NCI-H82 (cell line): ENCODE results near the gene APIP.
"Not testable (repeated sequence)": the region's sequence is repeated elsewhere in the genome, so short reads cannot be mapped to it uniquely, and the experiment has no call there.

Source experiments
- DNase-seq: peaks from one replicate; lab custom pipeline; 2025; lab: John Stamatoyannopoulos, UW

APIP gene

DNA sequence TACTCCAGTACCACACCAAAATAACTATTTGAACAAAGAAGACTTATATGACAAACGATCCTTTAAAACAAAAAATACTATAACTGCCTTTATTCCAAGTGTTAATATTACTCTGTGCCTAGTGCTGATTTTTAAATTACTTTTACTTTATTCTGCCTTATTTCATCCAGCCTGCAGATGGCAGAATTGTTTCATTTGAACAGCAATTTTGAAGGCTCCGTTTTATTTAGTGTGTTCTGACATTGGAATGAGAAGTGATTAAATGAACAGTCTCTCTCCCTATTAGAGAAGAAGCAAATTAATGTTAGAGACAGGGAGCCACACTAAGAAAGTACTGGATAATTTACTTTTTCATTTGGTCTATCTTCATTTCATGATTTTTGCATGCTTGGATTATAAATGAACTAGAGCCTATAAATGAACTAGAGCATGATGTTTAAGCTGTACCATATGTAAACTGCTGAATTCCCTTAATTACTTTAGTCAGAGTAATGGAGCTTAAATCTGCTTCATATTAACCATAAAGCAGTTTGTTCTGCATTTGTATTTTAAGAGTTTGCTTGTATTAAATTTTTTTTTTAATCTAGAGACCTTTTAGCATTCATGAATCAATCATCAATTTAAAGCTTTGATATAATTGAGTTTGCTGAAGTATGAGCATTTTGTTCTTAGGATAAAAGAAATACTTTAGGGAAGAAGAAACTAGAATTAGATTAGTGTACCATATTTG, 10.1 kb upstream of the APIP start:
- peak; percentile 60 for DNase-seq

DNA sequence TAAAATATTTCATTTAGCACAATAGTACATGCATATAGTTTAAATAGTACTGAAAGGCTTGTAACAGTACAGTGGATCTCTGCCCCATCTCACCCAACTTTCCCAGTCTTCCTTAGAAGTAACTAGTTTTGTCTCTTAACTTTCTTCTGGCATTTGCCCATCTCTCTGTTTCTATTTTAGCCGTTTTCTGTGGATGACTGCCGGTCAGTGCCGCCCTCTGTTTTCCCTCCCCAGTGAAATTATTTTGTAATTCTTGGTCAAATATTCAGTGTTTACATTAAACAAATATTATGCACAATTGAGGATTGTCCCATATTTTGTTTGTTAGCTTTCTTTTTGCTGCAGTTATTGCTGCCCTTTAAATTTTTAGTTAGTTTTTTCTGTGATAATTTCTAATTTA, 8.5 kb upstream of the APIP start:
- DNase-seq: no peak

DNA sequence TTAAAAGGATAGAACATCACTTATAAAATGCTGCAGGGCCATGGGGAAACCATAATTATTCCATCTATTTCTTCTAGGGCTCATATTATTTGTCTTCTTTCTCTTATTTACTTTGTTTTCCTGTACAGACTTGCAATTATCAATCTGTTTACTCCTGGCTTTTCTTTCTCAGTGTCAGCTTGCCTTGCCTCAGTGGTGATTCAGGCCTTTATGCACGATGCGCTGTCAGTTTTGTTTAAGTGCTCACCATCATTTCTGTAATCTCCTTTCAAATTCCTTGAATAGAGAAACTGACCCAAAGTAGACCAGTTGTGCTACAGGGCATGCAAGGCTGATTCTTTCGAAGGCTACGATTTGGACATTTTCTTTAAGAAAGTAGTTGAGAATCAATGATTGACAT, 5.0 kb upstream of the APIP start:
- DNase-seq: no peak

DNA sequence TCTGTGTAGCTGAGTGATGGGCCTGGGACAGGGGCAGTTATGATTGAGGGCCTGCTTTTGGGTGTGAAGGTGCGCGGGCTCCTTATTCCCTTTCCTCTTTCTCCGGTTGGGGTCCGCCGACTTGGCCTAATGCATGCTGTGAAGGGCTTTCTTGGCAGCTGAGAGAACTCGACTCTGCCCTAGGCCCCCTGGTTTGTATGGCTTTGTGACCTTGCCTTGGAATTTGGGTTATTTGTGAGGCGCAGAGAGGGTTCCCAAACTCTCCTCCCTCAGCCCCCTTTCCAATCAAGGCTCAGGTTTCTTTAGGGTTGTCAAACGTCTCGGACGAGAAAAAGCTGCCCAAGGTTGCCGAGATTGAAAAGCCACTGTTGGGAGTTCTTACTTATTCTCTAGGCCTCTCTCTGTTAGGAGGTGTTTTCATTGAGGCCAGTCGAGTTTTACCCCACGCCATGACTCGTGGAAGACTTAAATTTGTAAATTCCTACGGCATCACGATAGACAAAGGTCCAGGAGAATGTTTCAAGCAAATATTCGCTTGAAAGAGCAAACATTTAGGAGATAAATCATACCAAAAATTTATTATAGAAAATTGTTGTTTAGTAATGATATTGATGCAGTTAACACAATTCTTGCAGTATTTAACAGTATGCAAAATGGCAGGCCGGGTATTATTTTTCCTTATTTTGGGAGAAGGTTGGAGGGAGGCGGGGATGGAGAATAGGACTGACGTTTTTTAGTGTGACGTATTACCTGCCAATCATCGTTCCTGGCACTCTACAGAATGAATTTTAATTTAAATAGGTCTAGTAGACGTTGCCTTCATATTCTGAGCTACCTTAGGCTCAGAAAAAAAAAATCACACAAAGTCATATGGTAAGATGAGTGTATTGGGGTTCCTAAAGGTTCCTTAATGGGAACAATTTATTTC, 928 bp upstream of the APIP start:
- peak; percentile 43 for DNase-seq

DNA sequence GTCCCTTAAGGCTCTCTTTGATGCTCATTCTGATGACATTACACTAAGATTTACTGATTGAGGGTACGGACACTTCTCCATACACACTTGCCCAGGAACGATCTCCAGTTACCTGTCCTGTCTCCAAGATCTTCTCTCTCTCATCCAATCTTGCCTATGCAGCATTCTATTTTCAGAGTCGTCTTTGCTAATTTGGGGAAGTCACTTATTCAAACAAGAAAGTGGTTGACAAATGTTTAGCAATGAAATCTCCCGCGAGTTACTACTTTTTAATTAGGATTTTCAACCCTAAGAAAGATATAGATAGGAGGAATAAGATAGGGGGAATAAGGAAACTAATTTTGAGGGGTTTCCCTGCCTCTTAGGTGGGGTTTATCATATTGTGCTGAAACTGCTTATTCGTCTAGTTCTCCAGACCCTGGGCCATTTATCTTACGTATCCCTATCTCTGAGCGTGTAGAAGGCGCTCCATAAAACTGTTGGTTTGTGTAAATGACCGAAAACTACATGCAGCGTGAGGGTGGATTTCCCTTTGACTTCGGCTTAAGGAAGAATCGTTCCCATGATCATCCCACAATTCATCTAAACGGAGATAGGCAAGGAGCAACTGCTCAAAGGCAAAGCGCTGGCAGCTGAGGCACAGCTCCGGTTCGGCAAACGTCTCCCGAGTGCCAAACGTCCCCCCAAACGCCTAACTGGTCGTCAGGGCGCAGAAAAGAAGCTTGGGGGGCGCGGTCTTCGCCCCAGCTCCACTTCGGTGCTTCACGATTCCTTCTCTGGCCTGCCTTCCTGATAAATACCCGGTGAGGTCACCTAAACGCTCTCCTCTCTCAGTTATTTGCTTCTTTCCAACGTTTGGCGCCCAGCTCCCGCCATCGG, 804 bp downstream of the APIP start:
- DNase-seq: peak; percentile 59

DNA sequence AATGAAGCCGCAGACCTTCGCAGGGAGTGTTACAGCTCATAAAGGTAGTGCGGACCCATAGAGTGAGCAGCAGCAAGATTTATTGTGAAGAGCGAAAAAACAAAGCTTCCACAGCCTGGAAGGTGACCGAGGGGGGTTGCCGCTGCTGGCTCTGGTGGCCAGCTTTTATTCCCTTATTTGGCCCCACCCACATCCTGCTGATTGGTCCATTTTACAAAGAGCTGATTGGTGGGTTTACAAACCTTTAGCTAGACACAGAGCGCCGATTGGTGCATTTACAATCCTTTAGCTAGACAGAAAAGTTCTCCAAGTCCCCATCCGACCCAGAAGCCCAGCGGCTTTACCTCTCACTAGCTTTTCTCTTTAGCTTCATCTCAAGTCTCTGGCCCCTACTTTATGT, 2.6 kb downstream of the APIP start:
- DNase-seq: not testable (repeated sequence)

DNA sequence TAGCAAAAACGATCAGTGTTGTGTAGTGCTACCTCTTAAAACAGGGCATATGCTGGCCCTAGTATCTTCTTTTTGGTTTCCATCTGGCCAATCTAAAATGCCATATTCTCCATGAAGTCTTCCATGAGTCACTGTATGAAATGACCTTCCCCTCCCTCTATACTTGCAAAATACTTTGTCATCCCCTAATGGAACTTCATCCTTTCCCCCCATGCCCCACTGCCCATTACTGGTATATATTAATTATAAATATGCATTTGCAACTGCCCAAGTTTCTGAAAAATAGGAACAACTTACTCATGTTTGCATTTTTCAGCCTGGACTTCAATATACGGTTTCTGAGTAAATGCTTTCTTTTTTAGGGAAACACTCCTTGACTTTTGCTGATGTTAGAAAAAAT, 4.5 kb downstream of the APIP start:
- DNase-seq: no peak

DNA sequence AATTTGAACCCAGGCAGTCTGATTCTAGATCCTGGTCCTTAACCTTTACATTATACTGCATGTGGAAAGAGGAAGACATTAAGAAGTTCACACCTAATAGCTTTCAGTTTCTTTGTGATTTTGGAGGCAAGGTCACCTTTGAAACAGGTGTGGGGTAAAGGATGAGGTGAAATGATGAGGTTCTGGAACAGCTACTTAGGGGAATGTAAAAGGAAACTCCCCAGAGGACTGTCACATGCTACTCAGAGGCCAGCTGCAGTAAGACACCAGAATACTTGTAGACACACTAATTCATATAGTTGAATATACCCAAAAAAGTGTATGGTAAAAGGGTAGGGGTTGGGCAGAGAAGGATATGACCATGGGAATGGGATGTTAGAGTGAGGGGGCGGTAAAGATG, 5.4 kb downstream of the APIP start:
- no peak for DNase-seq

DNA sequence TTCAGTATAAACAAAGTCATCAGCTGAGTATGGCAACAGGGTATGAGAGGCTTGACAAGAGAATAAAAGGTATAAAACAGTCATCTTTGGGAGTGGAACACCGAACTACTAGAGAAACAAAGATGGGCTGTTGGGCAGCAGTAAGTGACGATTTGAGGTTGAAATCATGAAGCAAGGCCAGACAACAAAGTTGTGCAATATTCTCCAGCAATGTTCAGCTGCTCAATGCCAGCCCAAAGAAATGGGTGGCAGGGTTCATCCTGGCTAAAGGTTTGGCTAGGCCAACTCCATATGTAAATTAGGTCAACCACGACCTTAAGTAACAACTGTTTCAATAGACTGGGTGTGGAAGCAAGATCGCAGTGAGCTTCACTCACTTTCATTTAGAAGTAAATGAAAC, 6.2 kb downstream of the APIP start:
- no peak for DNase-seq

DNA sequence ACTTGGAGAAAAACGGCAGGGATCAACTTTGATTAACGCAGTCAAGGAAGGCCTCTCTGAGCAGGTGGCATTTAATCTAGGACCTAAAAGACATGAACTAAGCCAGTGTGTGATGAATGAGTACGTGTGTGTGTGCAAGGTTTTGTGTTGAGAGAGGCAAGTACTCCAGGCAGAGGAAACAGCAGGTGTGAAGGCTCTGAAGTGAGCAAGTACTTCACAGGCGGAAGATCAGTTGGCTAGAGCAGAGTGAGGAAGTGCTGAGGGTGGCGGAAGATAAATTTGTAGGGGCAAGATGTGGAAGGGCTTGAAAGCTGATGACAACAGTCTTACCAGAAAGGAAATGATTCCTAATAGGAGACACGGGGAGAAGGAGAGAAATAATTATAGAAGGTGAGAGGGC, 6.8 kb downstream of the APIP start:
- DNase-seq: no peak

DNA sequence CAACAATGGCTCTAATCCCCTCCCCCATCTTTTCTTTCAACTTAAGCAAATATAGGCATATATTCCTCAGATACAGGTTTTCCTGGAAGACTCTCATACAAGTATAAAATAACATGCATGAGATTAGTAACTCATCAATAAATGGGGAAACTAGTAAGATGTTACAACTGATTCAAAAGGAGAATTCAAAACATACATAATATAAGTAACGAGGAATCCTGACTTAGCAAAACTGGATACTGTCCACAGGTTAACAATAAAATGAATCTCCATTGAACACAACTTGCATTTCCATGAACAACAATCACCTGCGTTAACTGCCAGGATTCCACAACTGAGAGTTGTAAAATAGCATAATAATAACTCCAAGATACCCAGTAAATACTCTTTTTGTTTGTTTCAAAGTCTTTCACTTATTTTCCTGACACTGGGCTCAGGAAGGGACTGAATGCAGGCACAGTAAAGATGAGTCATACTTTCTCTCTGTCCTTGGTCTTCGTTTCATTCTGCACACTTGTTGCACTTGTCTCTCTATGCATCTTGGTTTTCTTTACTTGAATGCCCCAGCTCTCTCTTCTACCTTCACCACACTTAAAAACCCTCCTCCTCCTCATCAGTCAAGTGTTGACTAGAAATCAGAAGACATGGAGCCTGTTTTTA, 8.1 kb downstream of the APIP start:
- DNase-seq: no peak

DNA sequence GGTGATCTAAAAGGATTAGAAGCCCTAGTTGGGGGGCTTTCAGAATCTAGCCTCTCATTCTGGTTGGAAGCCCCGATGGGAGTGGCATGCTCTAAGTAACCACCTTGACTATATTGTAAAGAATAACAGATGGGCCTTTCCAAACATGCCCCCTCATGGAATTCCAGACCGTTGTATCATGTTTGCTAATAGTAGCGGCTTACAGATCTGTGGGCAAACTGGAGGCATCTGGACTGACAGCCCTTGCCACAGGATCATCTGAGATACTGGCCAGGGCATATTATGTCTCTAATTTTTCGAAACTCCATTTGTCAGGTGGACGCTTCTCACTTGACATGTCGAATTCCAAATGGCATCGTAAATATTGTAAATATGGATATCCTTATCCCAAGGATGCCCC, 10.5 kb downstream of the APIP start:
- DNase-seq: peak; percentile 7

DNA sequence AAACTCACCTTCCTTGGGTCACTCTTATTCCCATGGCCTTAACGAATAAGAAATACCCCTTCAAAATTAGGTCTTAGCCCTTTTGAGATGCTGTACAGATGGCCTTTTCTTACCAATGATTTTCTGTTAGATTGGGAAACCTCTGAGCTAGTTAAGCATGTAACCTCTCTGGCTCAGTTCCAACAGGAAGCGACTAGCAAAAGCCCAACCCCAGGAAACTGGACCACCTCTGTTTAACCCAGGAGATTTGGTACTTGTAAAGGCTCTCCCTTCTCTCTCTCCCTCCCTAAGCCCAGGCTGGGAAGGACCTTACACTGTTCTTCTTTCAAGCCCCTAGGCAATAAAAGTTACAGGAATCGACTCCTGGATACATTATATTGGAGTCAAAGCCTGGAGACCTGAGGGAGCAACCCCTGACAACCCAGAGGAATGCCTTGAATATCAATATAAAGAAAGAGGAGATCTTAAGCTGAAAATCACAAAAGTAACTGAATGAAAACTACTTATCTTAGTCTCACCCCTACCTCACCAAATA, 11.7 kb downstream of the APIP start:
- peak; percentile 47 for DNase-seq

DNA sequence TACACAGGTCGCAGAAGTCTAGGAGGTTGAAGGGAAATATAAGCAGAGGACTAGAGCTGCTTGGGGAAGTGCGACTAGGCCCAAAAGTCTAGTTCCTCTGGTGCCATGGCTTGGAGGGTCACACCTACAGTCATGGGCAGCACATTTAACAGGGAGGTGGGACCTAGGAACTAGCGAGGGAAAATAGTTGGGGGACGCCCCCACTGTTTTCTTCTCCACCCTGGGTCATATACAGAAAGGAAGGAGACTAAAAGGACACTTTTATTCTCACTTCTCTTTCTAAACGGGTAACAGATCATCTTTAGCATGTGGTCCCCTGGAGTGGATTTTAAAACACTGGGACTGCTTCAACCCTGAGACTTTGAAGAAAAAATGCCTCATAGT, 16.6 kb downstream of the APIP start:
- no peak for DNase-seq

DNA sequence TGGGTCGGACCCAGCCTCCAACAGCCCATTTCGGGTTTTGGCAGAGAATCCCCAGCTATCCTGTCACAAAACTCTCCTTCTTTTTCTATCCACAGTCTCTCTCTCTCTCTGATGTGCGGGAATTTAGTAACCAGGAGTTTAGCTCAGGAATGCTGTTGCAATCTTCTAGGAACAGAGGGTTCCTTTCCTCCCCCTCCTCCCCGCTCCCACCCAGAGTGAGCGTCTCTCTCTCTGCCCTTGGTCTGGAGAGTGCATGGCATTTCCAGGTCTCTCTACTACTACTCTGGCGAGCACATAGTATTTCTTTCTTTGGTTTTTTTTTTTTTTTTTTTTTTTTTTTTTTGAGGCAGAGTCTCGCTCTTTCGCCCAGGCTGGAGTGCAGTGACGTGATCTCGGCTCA, 17.7 kb downstream of the APIP start:
- no peak for DNase-seq

DNA sequence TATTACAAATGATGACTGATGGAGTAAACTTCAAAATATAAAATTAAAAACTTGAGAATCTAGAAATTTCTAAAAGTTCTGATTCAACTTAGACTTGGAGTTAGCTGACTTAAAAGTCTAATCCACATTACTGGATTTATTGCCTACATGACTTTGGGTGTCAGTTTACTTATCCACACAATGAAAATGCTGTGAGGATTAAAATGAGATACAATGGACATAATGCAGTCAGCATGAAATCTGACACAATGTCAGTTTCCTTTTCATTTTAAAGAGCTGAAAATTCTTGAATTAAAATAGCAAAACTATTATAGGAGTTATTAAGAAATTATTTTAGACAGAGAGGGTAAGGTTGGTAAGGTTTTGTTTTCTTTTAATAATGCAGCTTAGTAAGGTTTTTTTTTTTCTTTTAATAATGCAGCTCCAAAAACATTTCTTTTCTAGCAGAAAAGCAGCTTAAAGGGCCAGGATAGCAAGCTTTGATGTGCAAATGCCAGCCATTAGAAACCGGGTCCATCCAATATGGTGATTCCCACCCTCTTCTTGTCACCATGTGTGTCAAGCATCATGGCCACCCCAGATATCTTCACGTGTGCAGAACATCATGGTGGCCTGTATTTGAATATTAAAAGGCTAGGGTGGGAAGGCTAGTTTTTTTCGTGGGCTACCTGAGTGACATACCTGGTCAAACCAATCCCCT, 18.9 kb downstream of the APIP start:
- DNase-seq: peak; percentile 11

DNA sequence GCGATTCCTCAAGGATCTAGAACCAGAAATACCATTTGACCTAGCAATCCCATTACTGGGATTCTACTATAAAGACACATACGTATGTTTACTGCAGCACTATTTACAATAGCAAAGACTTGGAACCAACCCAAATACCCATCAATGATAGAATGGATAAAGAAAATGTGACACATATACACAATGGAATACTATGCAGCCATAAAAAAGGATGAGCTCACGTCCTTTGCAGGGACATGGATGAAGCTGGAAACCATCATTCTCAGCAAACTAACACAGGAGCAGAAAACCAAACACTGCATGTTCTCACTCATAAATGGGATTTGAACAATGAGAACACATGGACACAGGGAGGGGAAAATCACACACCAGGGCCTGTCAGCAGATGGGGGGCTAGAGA, 20.0 kb downstream of the APIP start:
- DNase-seq: not testable (repeated sequence)

DNA sequence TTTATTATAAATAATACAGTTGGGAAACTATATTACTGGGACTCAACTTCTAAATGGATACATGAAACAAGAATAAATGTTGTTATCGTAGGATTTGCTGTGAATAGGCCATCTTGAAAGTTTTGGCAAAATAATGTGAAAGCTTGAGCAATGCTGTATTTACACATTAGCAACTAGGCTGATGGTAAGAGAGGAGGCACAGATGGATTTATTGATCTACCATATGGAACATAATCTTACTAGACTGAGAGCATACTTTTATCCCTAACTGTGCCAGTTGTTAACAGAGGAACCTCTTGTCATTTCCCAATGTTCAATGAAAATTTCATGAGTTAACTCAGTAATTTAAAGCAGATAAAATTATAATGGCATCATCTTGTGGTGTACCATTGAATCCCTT, 22.8 kb downstream of the APIP start:
- DNase-seq: peak; percentile 41

DNA sequence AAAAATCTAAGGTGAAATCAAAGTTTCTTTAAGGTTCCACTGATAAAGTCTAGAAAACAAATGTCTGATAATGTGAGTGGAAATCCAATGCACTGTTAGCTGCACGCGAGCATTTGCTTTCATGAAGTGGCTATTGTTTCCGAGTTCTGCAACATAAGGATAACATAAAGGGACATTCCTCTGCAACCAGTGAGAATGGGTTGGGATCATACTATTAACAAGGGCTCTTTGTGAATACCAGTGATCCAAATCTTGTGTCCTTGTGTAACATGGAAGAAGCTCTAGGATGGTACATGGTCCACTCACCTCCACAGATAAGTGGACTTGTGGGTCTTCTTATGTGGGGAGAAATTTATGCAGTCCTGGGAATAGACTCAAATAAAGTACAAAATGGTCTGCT, 24.6 kb downstream of the APIP start:
- DNase-seq: no peak

DNA sequence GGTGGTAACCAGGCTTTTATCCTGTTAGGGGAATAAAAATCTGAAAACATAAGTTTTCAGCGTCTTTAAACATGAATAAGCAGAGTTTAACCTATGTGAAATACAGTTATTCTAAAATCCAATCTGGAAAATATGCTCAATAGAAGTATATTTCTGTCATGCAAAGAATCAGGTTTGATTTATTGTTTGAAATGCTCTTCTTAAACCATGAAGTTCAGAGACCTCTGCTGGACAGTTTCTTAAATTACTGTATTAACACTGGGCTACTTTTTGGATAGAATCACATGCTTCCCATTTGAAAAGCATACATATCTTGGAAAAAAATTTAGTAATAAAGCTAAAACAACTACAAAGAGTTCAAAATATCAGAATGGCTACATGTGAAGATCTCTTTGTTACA, 25.4 kb downstream of the APIP start:
- DNase-seq: peak; percentile 40

DNA sequence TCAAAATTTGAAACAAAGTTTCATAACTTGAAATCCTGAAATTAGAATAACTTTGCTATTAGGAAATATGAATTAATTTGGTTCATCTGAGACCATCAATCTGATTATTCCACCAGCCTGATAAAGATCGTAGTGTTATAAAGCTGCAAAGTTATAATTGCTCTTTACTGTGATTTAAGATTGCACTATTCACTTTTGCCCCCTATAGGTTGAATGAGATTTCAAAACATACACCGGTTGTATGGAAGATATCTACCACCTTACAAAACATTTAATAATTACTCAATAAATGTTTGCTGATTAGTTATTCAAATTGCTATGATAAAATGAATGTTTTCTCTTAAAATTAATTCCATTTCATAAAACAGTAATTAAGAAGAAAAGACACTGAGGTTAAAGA, 26.1 kb downstream of the APIP start:
- DNase-seq: no peak
